PC-9 (cell line): ENCODE measurements around the gene FBXW7. TPM values are rescaled to one million over a fixed set of nuclear protein-coding genes. Genes with fewer than 3 reads are reported as not detected.

ENCODE experiments used
- BruUV-seq: library from RNA; stranded (reverse); fragments of 400-500 nt; replicated peaks from 2 replicates; lab custom pipeline; 2021; lab: Mats Ljungman, UMichigan
- CTCF ChIA-PET: fragments of 300-600 bp; sonication (Branson Sonifier 250); formaldehyde crosslinking; loops from one replicate; lab custom pipeline; 2022; ENCODE audit warnings: antibody characterized with exemption; lab: Charles Lee
- POLR2A ChIA-PET: fragments of 300-600 bp; sonication (Branson Sonifier 250); formaldehyde crosslinking; loops from one replicate; lab custom pipeline; 2022; ENCODE audit warnings: antibody characterized with exemption; ENCODE audit not compliant: unreplicated experiment; lab: Charles Lee
- DNase-seq, 2 experiments: peaks; one replicate each; pipeline versions ENCODE4 v3.0.0 to v3.0.0-alpha.2; 2015 to 2022; ENCODE audit warnings: mixed read lengths in 1 of 2
- H2AFZ ChIP-seq: fragments of 200-600 bp; sonication (generic); 2 replicates; pipeline ENCODE4 v1.8.1; 2017; ENCODE audit warnings: antibody characterized with exemption
- H3F3A ChIP-seq: fragments of 200-600 bp; sonication (generic); 2 replicates; pipeline ENCODE4 v1.8.1; 2017; ENCODE audit warnings: antibody characterized with exemption, mild to moderate bottlenecking, low read depth; ENCODE audit not compliant: insufficient read depth
- H3K27ac ChIP-seq: fragments of 200-600 bp; sonication (generic); 2 replicates; pipeline ENCODE4 v1.6.1; 2016; ENCODE audit warnings: mixed run types
- H3K27me3 ChIP-seq: fragments of 200-600 bp; sonication (generic); 2 replicates; pipeline ENCODE4 v1.6.1; 2016; ENCODE audit warnings: low read depth, mixed run types; ENCODE audit not compliant: insufficient read depth
- H3K36me3 ChIP-seq: fragments of 200-600 bp; sonication (generic); 2 replicates; pipeline ENCODE4 v1.6.1; 2016; ENCODE audit warnings: low read depth, mixed run types
- H3K4me1 ChIP-seq: fragments of 200-600 bp; sonication (generic); replicated peaks from 2 replicates; pipeline ENCODE4 v1.6.1; 2016; ENCODE audit warnings: mixed run types; ENCODE audit not compliant: insufficient read depth
- H3K4me2 ChIP-seq: fragments of 200-600 bp; sonication (generic); 2 replicates; pipeline ENCODE4 v1.6.1; 2017; ENCODE audit warnings: mixed run types
- H3K4me3 ChIP-seq: fragments of 200-600 bp; sonication (generic); 2 replicates; pipeline ENCODE4 v1.6.1; 2016; ENCODE audit warnings: mixed run types
- H3K79me2 ChIP-seq: fragments of 200-600 bp; sonication (generic); 2 replicates; pipeline ENCODE4 v1.6.1; 2017; ENCODE audit warnings: low read depth, mixed run types
- H3K9me2 ChIP-seq: fragments of 200-600 bp; sonication (generic); 2 replicates; pipeline ENCODE4 v1.8.1; 2017; ENCODE audit warnings: mild to moderate bottlenecking; ENCODE audit not compliant: insufficient read depth
- H3K9me3 ChIP-seq: fragments of 200-600 bp; sonication (generic); 2 replicates; pipeline ENCODE4 v1.8.1; 2016; ENCODE audit warnings: low read depth; ENCODE audit not compliant: insufficient read depth
- H4K20me1 ChIP-seq: fragments of 200-600 bp; sonication (generic); 2 replicates; pipeline ENCODE4 v1.8.1; 2017; ENCODE audit not compliant: insufficient read depth
- EZH2 ChIP-seq: fragments of 200-600 bp; sonication (generic); IDR thresholded peaks from 2 replicates; pipeline ENCODE4 v1.8.0; 2017; ENCODE audit warnings: antibody characterized with exemption, low read depth
- intact Hi-C: fragments of 100-400 bp; cut with micrococcal nuclease; formaldehyde crosslinking; loops from one replicate; pipeline ENCODE4 v1.10.0; 2022; ENCODE audit not compliant: unreplicated experiment
- total RNA-seq: library from RNA; stranded (reverse); gene quantifications from 2 replicates; pipeline ENCODE4 v1.2.3, GENCODE V29; 2021
- TF ChIP-seq, protein P1 (sequence below): fragments of 200-600 bp; sonication (generic); conservative IDR thresholded peaks from 2 replicates; pipeline ENCODE4 v1.6.1; 2017; ENCODE audit warnings: mixed run types, antibody characterized with exemption, mild to moderate bottlenecking, moderate library complexity

The FBXW7 gene
- total RNA-seq, 1 experiment from 2014 or later = 30.2 TPM

DNA sequence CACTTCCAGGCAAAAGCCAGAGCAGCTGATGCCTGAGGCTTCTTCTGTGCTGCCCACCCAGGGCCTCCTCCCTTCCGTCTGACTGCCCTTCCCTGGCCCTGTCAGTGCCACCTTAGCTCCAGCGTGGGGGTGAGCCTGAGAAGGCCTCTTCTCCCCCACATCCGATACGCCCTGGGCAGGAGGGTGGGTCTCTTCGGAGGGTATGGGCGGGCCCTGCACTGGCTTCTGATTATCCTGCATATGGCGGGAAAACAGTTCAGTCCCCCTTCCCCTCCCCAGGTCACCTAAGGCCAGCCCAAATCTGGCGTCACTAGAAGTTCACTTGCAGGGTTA lies 256.7 kb downstream of the FBXW7 start:
- no peak overlapping the region for H3K27ac ChIP-seq
- H3K36me3 ChIP-seq = no peaks in the 10 kb centered on the region
- no peak for DNase-seq
- no peak overlapping the region for H3K4me2 ChIP-seq
- H3K27me3 ChIP-seq = no peaks in the 10 kb centered on the region
- H3K79me2 ChIP-seq = no peaks in the 10 kb centered on the region
- H4K20me1 ChIP-seq = no peaks in the 10 kb centered on the region
- H3K4me1 ChIP-seq = no peaks in the 10 kb centered on the region
- intact Hi-C loops = no loop called here
- no peaks in the 10 kb centered on the region for H3K9me2 ChIP-seq
- no TSS peak for BruUV-seq
- H3F3A ChIP-seq = no peaks in the 10 kb centered on the region
- no peaks in the 10 kb centered on the region for H3K9me3 ChIP-seq
- TF ChIP-seq EZH2 = no peak
- TF ChIP-seq, protein P1, sequence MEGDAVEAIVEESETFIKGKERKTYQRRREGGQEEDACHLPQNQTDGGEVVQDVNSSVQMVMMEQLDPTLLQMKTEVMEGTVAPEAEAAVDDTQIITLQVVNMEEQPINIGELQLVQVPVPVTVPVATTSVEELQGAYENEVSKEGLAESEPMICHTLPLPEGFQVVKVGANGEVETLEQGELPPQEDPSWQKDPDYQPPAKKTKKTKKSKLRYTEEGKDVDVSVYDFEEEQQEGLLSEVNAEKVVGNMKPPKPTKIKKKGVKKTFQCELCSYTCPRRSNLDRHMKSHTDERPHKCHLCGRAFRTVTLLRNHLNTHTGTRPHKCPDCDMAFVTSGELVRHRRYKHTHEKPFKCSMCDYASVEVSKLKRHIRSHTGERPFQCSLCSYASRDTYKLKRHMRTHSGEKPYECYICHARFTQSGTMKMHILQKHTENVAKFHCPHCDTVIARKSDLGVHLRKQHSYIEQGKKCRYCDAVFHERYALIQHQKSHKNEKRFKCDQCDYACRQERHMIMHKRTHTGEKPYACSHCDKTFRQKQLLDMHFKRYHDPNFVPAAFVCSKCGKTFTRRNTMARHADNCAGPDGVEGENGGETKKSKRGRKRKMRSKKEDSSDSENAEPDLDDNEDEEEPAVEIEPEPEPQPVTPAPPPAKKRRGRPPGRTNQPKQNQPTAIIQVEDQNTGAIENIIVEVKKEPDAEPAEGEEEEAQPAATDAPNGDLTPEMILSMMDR = no peak
- H3K4me3 ChIP-seq = no peak overlapping the region
- H2AFZ ChIP-seq = no peak overlapping the region
- POLR2A ChIA-PET = no interaction called here
- CTCF ChIA-PET = no interaction called here

DNA sequence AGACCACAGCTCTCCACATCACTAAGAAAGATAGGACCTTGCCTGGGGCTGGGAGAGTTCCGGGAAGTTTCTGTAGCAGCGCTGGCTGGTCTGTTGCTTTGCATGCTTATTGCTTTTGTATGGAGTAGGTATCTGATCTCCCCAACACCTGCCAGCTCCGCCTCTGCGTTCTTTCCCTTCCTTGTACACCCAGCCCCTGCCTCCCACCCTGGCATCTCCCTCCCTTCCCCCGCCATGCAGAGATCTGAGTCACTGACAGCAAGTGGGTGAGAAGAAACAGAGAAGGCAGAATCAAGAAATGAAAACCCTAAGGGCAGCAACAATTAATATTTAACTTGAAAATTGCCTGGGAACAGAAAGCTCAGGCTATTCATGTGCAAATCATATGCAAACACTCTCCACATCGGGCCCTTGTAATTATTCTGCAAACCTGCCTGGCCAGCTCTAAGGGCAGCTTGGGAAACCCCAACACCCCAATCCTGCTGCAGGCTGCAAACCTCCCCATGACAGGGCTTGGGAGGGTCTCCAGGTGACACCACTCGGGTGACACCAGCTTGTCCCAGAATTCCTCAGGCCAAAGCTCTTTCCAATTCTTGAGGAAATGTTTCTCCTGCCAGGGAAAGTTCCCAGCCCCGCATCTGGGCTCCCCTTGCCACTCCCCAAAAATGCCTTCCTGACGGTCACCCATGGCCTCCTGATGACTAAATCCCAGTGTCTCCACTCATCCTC lies 257.2 kb downstream of the FBXW7 start:
- Histone ChIP-seq H3K9me3 (no peaks in the 10 kb centered on the region), H3K27me3 (no peaks in the 10 kb centered on the region), H3K79me2 (no peaks in the 10 kb centered on the region), H3K27ac (no peak overlapping the region), H3K36me3 (no peaks in the 10 kb centered on the region), H3K4me2 (no peak overlapping the region), H3F3A (no peaks in the 10 kb centered on the region), H4K20me1 (no peaks in the 10 kb centered on the region), H3K9me2 (no peaks in the 10 kb centered on the region), H2AFZ (no peak overlapping the region), H3K4me1 (no peaks in the 10 kb centered on the region), H3K4me3 (no peak overlapping the region)
- CTCF ChIA-PET = no interaction called here
- no TSS peak for BruUV-seq
- no peak for DNase-seq
- intact Hi-C loops = no loop called here
- TF ChIP-seq, protein P1 = no peak
- no peak for TF ChIP-seq EZH2
- POLR2A ChIA-PET = no interaction called here

DNA sequence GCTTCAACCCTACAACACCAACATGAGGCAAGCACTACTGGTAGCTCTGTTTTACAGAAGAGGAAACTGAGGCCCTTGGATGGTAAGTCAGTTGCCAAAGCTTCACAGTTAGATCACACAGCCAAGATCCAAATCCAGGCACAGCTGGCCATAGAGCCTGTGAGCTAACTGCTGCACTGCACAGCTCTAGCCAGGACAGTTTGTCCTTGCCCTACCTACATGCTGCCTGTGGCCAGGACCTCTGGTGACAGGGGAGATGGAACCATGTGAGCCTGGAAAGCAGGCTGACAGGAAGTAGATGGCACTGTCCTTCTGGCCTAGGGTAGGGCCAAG lies 257.8 kb downstream of the FBXW7 start:
- no peak for DNase-seq
- no peak overlapping the region for H2AFZ ChIP-seq
- intact Hi-C loops = no loop called here
- no peak for TF ChIP-seq EZH2
- TF ChIP-seq, protein P1 = no peak
- POLR2A ChIA-PET = no interaction called here
- H3K4me1 ChIP-seq = no peaks in the 10 kb centered on the region
- no TSS peak for BruUV-seq
- CTCF ChIA-PET = no interaction called here
- no peaks in the 10 kb centered on the region for H3K9me2 ChIP-seq
- H4K20me1 ChIP-seq = no peaks in the 10 kb centered on the region
- no peaks in the 10 kb centered on the region for H3K36me3 ChIP-seq
- no peak overlapping the region for H3K4me3 ChIP-seq
- no peak overlapping the region for H3K27ac ChIP-seq
- no peaks in the 10 kb centered on the region for H3K79me2 ChIP-seq
- H3K4me2 ChIP-seq = no peak overlapping the region
- H3F3A ChIP-seq = no peaks in the 10 kb centered on the region
- no peaks in the 10 kb centered on the region for H3K9me3 ChIP-seq
- H3K27me3 ChIP-seq = no peaks in the 10 kb centered on the region
